Endothelial cell of umbilical vein (primary cell): Measurements from ENCODE around the gene THEMIS. TPM values are rescaled to one million over a fixed set of nuclear protein-coding genes. Genes with fewer than 3 reads are reported as not detected.

ENCODE experiments used
- BruUV-seq: library from RNA; stranded (reverse); fragments of 400-500 nt; replicated peaks from 2 replicates; lab custom pipeline; 2021; lab: Mats Ljungman, UMichigan
- CTCF ChIA-PET: fragments of 300-600, 350-600 bp; sonication (Branson Sonifier 250); formaldehyde crosslinking; loops from one replicate; lab custom pipeline; 2021; ENCODE audit warnings: antibody characterized with exemption, inconsistent platforms; lab: Charles Lee
- POLR2A ChIA-PET: fragments of 300-600, 350-600 bp; sonication (Branson Sonifier 250); formaldehyde crosslinking; loops from one replicate; lab custom pipeline; 2021; ENCODE audit warnings: antibody characterized with exemption, inconsistent platforms; lab: Charles Lee
- DNase-seq: peaks from one replicate; pipeline ENCODE4 v3.0.0-alpha.2; 2011; ENCODE audit warnings: low read depth, low spot score
- FAIRE-seq: peaks from 2 replicates; lab custom pipeline; 2011; peaks lifted over from hg19 to GRCh38; lab: Jason Lieb, UNC
- H2AFZ ChIP-seq: 2 replicates; pipeline ENCODE4 v1.6.0; 2012; ENCODE audit warnings: low read depth, low read length, control low read depth, inconsistent platforms
- H3K27ac ChIP-seq: 2 replicates; pipeline ENCODE4 v1.5.1; 2011; ENCODE audit warnings: low read depth, mild to moderate bottlenecking, control low read depth, low read length, moderate library complexity; ENCODE audit not compliant: insufficient read depth
- H3K27me3 ChIP-seq, 2 experiments: 2 replicates each; pipeline versions ENCODE4 v1.6.0 to v1.6.1; 2011; ENCODE audit warnings: low read length in 2 of 2, mixed read lengths in 1 of 2; ENCODE audit not compliant: control insufficient read depth in 2 of 2, insufficient read depth in 2 of 2
- H3K36me3 ChIP-seq, 2 experiments: 2 replicates in 1 of 2; 3 replicates in 1 of 2; pipeline ENCODE4 v1.5.1; 2011; ENCODE audit warnings: low read length in 2 of 2, mild to moderate bottlenecking in 1 of 2, moderate library complexity in 1 of 2; ENCODE audit not compliant: control insufficient read depth in 2 of 2, insufficient read depth in 2 of 2; ENCODE audit errors: extremely low read depth in 1 of 2
- H3K4me1 ChIP-seq: 3 replicates; pipeline ENCODE4 v1.5.1; 2011; ENCODE audit warnings: mild to moderate bottlenecking, low read length; ENCODE audit not compliant: control insufficient read depth, insufficient read depth; ENCODE audit errors: extremely low read depth
- H3K4me2 ChIP-seq: 2 replicates; pipeline ENCODE4 v1.6.1; 2011; ENCODE audit warnings: low read length, control low read depth, mixed read lengths; ENCODE audit not compliant: insufficient read depth
- H3K4me3 ChIP-seq, 3 experiments: fragments of 200-600 bp in 1 of 3; sonication (generic), shearing (Covaris generic) in 1 of 3; replicated peaks in 1 of 3; 2 replicates each; pipeline ENCODE4 v1.5.1; 2011 to 2016; ENCODE audit warnings: control low read depth in 3 of 3, low read length in 3 of 3, mild to moderate bottlenecking in 2 of 3, inconsistent platforms in 1 of 3, low read depth in 1 of 3, moderate library complexity in 1 of 3; ENCODE audit not compliant: insufficient read depth in 1 of 3
- H3K79me2 ChIP-seq: 2 replicates; pipeline ENCODE4 v1.6.0; 2012; ENCODE audit warnings: low read length, inconsistent platforms; ENCODE audit not compliant: control insufficient read depth, insufficient read depth
- H3K9ac ChIP-seq: replicated peaks from 2 replicates; pipeline ENCODE3; 2011; ENCODE audit warnings: low read length, control low read depth; ENCODE audit not compliant: insufficient read depth; ENCODE audit errors: extremely low read depth
- H3K9me1 ChIP-seq: replicated peaks from 3 replicates; pipeline ENCODE4 v1.6.0; 2011; ENCODE audit warnings: mild to moderate bottlenecking, low read length; ENCODE audit not compliant: control insufficient read depth, insufficient read depth; ENCODE audit errors: extremely low read depth
- H3K9me3 ChIP-seq: replicated peaks from 2 replicates; pipeline ENCODE4 v1.5.1; 2012; ENCODE audit warnings: low read length, inconsistent platforms; ENCODE audit not compliant: control insufficient read depth, insufficient read depth
- H4K20me1 ChIP-seq: replicated peaks from 2 replicates; pipeline ENCODE3; 2011; ENCODE audit warnings: mild to moderate bottlenecking, low read length; ENCODE audit not compliant: control insufficient read depth, insufficient read depth; ENCODE audit errors: extremely low read depth
- CTCF ChIP-seq, 2 donors: IDR thresholded peaks; 1 replicate in 1 of 2; 2 replicates in 1 of 2; pipeline ENCODE4 v1.5.1; 2011; ENCODE audit warnings: low read length in 2 of 2, mild to moderate bottlenecking in 2 of 2, moderate library complexity in 2 of 2, control low read depth in 1 of 2, inconsistent platforms in 1 of 2, low read depth in 1 of 2; ENCODE audit not compliant: insufficient read depth in 1 of 2; ENCODE audit errors: extremely low read depth in 1 of 2
- EZH2 ChIP-seq: IDR thresholded peaks from 2 replicates; pipeline ENCODE4 v1.6.1; 2012; ENCODE audit warnings: borderline replicate concordance, low read depth, mild to moderate bottlenecking, moderate library complexity, low read length, inconsistent platforms; ENCODE audit not compliant: severe bottlenecking
- FOS ChIP-seq: IDR thresholded peaks from 2 replicates; pipeline ENCODE4 v1.6.1; 2011; ENCODE audit warnings: mild to moderate bottlenecking, low read length, moderate library complexity, borderline replicate concordance; ENCODE audit not compliant: insufficient read depth
- GATA2 ChIP-seq: IDR thresholded peaks from 2 replicates; pipeline ENCODE4 v1.7.0; 2011; ENCODE audit warnings: low read depth, mild to moderate bottlenecking, moderate library complexity, mixed read lengths, low read length; ENCODE audit not compliant: insufficient read length, insufficient read depth
- JUN ChIP-seq: IDR thresholded peaks from 2 replicates; pipeline ENCODE4 v1.6.1; 2011; ENCODE audit warnings: borderline replicate concordance, low read depth; ENCODE audit not compliant: insufficient read length, insufficient read depth
- MAX ChIP-seq: IDR thresholded peaks from 2 replicates; pipeline ENCODE4 v1.6.1; 2011; ENCODE audit not compliant: insufficient read depth, insufficient read length
- POLR2AphosphoS5 ChIP-seq: IDR thresholded peaks from 2 replicates; pipeline ENCODE4 v1.6.1; 2012; ENCODE audit warnings: low read depth, mild to moderate bottlenecking, control low read depth, low read length, moderate library complexity; ENCODE audit not compliant: insufficient read depth
- dilution Hi-C: fragments of 300-500 bp; cut with MboI; formaldehyde crosslinking; loops from one replicate; pipeline ENCODE4 v1.15.0; 2019; ENCODE audit warnings: low sequenced_read_pairs; ENCODE audit not compliant: extremely low pct_ligation_motif_present
- intact Hi-C: fragments of 100-400 bp; cut with micrococcal nuclease; formaldehyde crosslinking; loops from one replicate; pipeline ENCODE4 v1.10.0; 2022
- polyA plus RNA-seq, 4 experiments: library from polyadenylated mRNA; depleted of rRNA in 3 of 4; stranded (reverse) in 3 of 4; unstranded in 1 of 4; fragments of >200 nt; gene quantifications; 2 replicates each; pipeline versions ENCODE4 v1.2.1 to v1.2.3, GENCODE V29; 2011 to 2012; ENCODE audit warnings: missing spikeins in 1 of 4
- total RNA-seq: library from RNA; stranded (reverse); gene quantifications from 2 replicates; pipeline ENCODE4 v1.2.3, GENCODE V29; 2021

THEMIS gene
- total and polyA plus RNA-seq, 2 donors (not counting 3 experiments of a cell fraction or from before 2014, with no cell fraction given) = not detected

- Histone ChIP-seq H3K9ac (no peak overlapping the region), H3K79me2 (no peaks in the 10 kb centered on the region), H3K9me3 (no peaks in the 10 kb centered on the region), H3K4me3 (no peak overlapping the region), H3K9me1 (no peaks in the 10 kb centered on the region), H4K20me1 (no peaks in the 10 kb centered on the region), H2AFZ (no peak overlapping the region), H3K4me2 (no peak overlapping the region), H3K27me3 (peaks cover 0 to 3% of the 10 kb centered on the region in 2 experiments), H3K4me1 (no peaks in the 10 kb centered on the region), H3K36me3 (no peaks in the 10 kb centered on the region), H3K27ac (no peak overlapping the region)
- TF ChIP-seq FOS (no peak), MAX (no peak), GATA2 (no peak), JUN (no peak)
- FAIRE-seq (no peak), DNase-seq (no peak)
- ChIA-PET CTCF (no interaction called here), POLR2A (no interaction called here)
- dilution Hi-C loops = no loop called here
- no TSS peak for BruUV-seq
- intact Hi-C loops = no loop called here
Measured at GRCh38 chr6:127761084-127761483, 139.8 kb downstream of the THEMIS start.

GRCh38 chr6:127749095-127749494 is 151.8 kb downstream of the THEMIS start:
- Histone ChIP-seq H3K9ac (no peak overlapping the region), H4K20me1 (no peaks in the 10 kb centered on the region), H2AFZ (no peak overlapping the region), H3K79me2 (no peaks in the 10 kb centered on the region), H3K27ac (no peak overlapping the region), H3K9me3 (no peaks in the 10 kb centered on the region), H3K27me3 (no peaks in the 10 kb centered on the region), H3K4me1 (no peaks in the 10 kb centered on the region), H3K9me1 (no peaks in the 10 kb centered on the region), H3K4me2 (no peak overlapping the region), H3K36me3 (no peaks in the 10 kb centered on the region), H3K4me3 (no peak overlapping the region)
- POLR2A ChIA-PET = no interaction called here
- intact Hi-C loops = no loop called here
- no peak for TF ChIP-seq JUN
- TF ChIP-seq EZH2 = no peak
- no peak for TF ChIP-seq MAX
- no peak for TF ChIP-seq POLR2AphosphoS5
- no peak for TF ChIP-seq CTCF (IDR thresholded peaks at IDR 0.05; ENCODE audit: extremely low read depth in 1 of 2, insufficient read depth in 1 of 2, low read depth in 1 of 2, low read length in 2 of 2)
- CTCF ChIA-PET = interaction anchor here (3.5 kb wide), 1 partner anchor 12 kb away, joined by 14 read pairs; no protein-coding TSS in a partner anchor
- dilution Hi-C loops = no loop called here
- BruUV-seq = no TSS peak
- DNase-seq (no peak), FAIRE-seq (no peak)
